IPS DF 19.7 (cell line): ENCODE results near the gene AHRR.

ENCODE experiments used
- DNase-seq: peaks from one replicate; pipeline ENCODE4 v3.0.0-alpha.2; 2013; ENCODE audit warnings: low read depth, low spot score

The AHRR gene

GRCh38 chr5:442335-443238 is 121.1 kb downstream of the AHRR start, which contains the start of gene EXOC3:
Gene EXOC3 (plus strand): TSS chr5:443176. CDS start chr5:446206, 3,030 bp downstream.
- DNase-seq, result no peak

GRCh38 chr5:443239-444151 is 122.0 kb downstream of the AHRR start:
- DNase-seq, result no peak

GRCh38 chr5:444226-444625 is 122.7 kb downstream of the AHRR start:
- DNase-seq, result no peak

GRCh38 chr5:445591-445990 is 124.1 kb downstream of the AHRR start:
- no peak for DNase-seq

GRCh38 chr5:446066-446882 is 124.8 kb downstream of the AHRR start:
- no peak for DNase-seq

- no peak for DNase-seq
These were observed 125.4 kb downstream of the AHRR start for GRCh38 chr5:446883-447263.

- no peak for DNase-seq
These were observed 126.0 kb downstream of the AHRR start for GRCh38 chr5:447501-447900.

- no peak for DNase-seq
These were observed 126.7 kb downstream of the AHRR start for GRCh38 chr5:448061-448765.

GRCh38 chr5:448766-449090 is 127.2 kb downstream of the AHRR start:
- no peak for DNase-seq

- no peak for DNase-seq
These were observed 127.6 kb downstream of the AHRR start for GRCh38 chr5:449151-449550.

- DNase-seq, result no peak
These were observed 130.3 kb downstream of the AHRR start for GRCh38 chr5:451587-452458.

GRCh38 chr5:452978-453710 is 131.6 kb downstream of the AHRR start:
- DNase-seq, result no peak

GRCh38 chr5:453725-454481 is 132.4 kb downstream of the AHRR start:
- DNase-seq, result no peak

GRCh38 chr5:454936-455335 is 133.4 kb downstream of the AHRR start:
- no peak for DNase-seq

GRCh38 chr5:455806-456205 is 134.3 kb downstream of the AHRR start:
- DNase-seq, result no peak

- DNase-seq, result no peak
These were observed 135.1 kb downstream of the AHRR start for GRCh38 chr5:456351-457194.

GRCh38 chr5:457195-457961 is 135.9 kb downstream of the AHRR start:
- no peak for DNase-seq
